GM18858 (cell line): Measurements from ENCODE around the gene MSTN.
"Not testable (repeated sequence)": the region's sequence is repeated elsewhere in the genome, so short reads cannot be mapped to it uniquely, and the experiment has no call there.

Experiments
- ATAC-seq: cut with Tn5 transposase; IDR thresholded peaks from one replicate; pipeline ENCODE4 v1.9.1; 2021; ENCODE audit not compliant: unreplicated experiment

Gene MSTN

DNA sequence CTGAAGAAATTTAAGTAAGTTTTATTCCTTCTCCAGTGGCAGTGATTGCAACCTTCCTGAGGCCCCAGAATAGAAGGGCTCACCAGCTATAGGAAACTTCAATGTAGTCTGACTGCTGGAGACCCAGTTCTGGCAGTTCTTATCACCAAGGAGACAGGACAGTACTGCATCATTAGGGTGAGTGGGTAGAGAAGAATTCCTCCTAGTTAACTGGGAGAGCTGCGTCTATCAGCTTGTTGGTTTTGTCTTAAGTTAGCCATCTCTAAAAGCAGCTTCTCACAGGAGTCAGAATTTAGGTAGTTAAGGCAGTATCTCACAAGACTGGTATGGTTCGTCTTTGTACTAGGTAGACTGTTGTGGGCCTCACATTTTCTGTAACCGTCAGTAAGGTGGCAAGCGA, 3.3 kb upstream of the MSTN start:
- no peak for ATAC-seq

DNA sequence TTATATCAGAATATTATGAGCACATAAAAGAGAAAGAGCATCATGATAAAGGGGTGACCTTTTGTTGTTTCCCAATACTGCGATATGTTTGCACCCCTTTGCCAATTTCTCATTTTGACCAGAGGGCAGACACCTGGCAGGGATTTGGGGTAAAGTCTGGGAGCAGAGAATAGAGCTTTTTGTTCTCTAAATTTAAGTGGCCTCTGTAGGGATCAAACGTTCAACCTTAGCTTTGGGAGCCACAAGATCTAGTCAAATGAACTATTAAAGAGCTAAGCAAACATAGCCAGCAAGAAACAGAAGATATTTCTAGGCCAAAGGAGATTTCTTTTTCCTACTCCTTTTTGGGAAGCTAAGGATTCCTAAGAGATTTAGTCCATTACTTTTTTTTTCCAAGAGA, 1.1 kb upstream of the MSTN start:
- no peak for ATAC-seq

DNA sequence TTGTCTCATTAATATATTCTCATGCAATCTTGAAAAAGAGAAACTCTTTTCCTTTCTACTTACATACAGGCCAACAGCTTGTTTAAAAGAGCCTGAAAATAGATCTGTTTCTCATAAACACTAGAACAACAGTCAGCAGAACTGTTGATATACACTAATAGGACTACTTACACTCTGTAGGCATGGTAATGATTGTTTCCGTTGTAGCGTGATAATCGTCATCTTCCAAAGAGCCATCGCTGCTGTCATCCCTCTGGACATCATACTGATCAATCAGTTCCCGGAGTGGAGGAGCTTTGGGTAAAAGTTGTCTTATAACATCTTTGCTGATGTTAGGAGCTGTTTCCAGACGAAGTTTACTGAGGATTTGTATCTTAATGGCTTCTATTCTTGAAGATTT, 476 bp downstream of the MSTN start:
- ATAC-seq = no peak

DNA sequence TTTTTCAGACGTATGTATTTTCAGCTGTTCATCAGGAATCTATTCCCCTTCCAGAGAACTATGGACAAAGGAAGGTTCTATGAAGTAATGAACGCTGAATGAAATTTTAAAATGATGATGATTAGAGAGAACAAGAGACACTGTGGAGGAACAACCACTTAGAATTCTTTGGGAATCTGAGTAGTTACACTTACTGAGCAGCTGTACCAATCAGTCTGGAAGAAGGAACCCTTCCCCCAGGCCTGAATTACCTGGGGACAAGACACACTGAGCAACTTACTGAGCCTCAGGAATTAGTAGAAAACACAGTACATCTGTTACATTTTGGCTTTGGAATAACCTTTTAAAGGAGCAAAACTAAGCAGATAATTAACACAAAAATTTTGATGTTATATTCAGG, 1.9 kb downstream of the MSTN start:
- ATAC-seq = no peak

DNA sequence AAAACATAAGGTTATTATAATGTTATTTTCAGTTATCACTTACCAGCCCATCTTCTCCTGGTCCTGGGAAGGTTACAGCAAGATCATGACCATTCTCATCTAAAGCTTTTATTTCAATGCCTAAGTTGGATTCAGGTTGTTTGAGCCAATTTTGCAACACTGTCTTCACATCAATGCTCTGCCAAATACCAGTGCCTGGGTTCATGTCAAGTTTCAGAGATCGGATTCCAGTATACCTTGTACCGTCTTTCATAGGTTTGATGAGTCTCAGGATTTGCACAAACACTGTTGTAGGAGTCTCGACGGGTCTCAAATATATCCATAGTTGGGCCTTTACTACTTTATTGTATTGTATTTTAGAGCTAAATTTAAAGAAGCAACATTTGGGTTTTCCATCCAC, 2.5 kb downstream of the MSTN start:
- no peak for ATAC-seq

DNA sequence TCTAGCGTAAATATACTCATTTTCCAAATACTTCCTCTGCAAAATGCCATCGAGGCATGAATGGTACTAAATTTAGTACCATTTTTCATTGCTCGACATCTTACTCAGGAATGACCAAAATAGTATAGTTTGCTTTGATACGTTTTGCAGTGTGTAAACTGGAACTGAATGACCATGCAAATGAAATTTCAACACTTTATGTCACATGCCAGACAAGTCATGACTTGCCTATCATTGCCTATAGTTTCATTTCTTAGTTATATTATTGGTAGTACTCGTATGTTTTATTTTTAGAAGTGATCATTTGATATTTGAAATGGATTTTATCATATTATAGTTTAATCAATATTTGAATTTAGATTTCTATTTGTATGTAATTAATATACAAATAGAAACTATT, 9.1 kb downstream of the MSTN start:
- ATAC-seq = no peak

DNA sequence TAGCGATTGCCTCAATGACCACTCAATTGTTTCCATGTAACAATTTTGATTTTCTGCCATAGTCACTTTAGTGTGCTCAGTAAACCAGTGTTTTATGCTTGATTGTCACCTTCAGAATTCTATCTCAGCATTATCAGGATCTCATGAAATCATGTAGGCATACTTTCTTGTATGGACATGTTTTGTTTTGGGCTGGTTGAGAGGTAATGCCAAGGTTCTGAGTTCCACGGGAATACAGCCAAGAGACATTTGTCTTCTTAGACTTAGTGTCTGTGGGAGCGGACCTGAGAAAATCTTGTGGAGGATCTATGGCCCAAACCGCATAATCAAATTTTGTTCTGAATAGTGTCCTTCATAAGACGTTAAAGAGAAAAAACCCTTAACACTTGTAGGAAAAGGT, 10.2 kb downstream of the MSTN start:
- ATAC-seq = no peak

DNA sequence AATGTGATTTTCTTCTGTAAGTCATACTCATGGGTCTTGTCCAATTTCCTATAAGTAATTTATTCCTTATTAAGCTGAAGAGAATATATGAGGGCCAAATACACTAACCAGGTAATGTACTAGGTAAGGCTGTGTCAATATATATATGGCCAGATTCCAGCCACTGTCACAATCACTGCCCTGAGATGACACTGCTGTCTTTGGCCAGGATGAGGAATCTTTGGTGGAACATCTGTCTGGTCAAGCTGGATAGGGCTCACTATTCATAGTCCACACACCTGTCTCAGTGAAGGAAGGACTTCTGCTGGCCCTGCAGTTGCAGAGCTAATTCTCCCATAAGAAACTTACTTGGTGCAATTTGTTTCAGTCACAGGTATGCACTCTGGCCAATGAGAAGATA, 11.3 kb downstream of the MSTN start:
- ATAC-seq = no peak

DNA sequence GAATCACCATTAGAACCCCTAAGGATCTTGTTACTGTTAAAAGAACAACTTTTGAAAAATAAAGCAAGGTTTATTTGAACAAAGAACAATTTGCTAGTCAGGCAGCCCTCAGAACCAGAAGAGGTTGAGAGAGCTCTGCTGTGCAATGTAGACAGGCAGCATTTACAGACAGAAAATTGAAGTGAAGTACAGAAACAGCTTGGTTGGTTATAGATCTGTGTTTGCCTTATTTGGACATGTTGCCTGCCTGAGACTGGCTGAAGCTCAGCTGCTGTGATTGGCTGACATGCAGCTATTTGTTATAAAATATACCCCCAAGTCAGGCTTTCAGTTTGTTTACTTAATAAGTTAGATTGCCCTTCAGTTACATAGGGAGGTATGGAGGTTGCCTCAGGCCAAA, 12.5 kb downstream of the MSTN start:
- ATAC-seq = no peak

DNA sequence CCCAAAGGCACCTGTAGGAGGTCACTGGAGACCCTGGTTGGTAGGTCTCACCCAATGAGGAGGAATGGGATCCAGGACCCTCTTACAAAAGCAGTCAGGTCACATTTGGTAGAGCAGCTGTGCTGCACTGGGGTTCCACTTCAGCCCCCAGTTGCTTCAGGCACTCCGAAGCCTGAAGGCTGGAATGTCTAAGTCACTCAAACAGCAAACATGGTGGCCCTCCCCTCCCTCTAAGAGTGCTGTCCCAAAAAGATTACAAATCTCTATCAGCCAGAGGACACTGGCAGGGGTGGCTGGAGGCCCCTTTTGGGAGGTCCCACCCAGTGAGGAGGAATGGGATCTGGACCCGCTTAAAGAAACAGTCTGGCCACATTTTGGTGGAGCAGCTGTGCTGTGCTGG, 17.7 kb downstream of the MSTN start:
- ATAC-seq = no peak

DNA sequence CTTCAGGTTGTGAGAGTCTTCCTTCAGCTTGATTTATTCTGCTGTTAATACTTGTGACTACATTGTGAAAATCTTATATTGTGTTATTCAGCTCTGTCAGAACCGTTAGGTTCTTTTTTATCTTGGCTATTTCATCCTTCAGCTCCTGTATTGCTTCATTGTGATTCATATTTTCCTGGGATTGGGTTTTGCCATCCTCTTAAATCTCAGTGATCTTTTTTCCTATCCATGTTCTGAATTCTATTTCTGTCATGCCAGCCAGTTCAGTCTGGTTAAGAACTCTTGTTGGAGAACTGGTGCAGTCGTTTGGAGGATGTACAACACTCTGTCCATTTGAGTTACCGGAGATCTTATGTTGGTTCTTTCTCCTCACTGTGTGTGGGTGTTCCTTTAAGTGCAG, 19.1 kb downstream of the MSTN start:
- ATAC-seq = no peak

DNA sequence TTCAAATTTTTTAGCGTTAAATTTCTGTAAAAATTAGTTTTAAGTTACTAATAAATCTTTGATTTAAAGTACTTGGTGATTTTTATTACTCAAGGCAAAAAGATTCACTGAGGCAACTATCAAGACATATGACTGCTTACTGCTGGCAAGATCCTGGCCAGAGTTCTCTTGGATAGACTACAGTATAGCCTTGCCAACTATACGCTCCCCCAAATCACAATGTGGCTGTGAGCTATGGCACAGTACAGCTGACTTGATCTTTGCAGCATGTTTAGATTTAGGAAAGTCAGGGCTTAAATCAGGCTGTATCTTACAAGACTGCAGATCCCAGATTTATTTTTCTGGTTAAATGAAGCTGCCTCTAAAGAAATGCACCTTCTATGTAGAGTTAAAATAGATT, 26.5 kb downstream of the MSTN start:
- no peak for ATAC-seq

DNA sequence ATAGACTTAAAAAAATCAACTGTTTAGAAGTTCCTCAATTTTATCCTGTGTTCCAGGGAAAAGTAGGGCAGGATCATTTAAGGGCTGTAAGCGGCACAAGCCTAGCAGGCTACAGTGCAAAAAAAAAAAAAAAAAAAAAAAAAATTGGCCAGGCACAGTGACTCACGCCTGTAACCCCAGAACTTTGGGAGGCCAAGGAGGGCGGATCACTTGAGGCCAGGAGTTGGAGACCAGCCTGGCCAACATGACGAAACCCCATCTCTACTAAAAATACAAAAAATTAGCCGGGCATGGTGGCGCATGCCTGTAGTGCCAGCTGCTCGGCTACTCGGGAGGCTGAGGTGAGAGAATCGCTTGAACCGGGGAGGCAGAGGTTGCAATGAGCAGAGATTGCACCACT, 28.1 kb downstream of the MSTN start:
- not testable (repeated sequence) for ATAC-seq

DNA sequence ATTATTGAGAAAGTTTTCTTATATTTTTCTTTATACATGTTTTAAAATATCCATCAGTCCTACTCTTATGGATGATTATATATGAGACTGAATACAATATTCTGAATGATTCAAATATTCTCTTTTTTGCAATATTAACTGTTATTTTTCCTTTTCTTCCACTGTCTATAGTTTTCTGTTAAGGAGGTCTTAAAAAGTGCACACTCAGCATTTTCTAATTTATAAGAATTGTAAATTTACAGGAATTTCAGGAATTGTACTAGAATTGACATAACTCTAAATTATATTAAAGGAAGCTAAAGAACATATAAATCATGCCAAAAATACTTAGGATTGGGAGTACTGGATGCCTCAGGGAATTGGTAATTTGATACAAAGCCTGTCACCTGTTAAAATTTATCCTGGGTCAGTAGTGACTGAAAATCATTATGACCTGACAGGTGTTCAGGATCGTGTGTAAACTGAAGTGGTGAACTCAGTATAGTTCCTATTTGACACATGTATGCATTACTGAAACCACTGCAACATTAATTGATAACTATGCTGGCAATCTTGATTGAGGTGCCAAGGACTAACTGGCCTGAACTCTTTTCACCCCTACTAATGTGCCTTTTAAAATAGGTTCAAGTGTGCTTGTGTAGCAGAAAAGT, 30.4 kb downstream of the MSTN start:
- no peak for ATAC-seq

DNA sequence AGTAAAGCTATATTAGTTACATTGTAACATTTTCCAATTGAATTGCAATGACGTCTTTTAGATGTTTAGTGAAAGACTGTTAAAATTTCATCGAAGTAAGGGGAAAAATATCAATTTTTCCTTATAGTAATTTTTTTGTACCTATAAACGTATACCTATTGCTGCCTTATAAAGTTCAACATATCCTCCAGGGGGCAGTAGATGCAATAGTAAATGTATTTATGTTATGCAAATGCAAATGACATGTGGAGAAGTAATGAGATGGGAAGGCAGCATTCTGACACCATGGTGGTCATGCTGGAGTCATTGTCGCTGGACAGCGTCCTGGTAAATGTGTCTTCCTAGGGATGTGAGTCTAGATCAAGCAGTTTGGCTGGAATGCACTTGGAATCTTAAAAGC, 38.7 kb downstream of the MSTN start:
- no peak for ATAC-seq

DNA sequence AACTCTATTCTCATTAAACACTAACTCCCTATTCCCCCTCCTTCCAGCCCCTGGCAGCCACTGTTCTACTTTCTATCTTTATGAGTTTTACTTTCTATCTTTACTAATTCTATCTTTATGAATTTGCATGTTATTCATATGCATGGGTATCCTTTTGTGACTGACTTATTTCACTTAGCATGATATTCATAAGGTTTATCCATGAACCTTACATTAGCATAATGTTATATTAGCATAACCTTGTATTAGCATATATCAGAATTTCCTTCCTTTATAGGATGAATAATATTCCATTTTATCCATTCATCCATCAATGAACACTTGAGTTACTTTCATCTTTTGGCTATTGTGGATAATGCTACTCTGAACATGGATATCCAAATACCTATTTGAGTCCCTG, 41.8 kb downstream of the MSTN start:
- no peak for ATAC-seq

DNA sequence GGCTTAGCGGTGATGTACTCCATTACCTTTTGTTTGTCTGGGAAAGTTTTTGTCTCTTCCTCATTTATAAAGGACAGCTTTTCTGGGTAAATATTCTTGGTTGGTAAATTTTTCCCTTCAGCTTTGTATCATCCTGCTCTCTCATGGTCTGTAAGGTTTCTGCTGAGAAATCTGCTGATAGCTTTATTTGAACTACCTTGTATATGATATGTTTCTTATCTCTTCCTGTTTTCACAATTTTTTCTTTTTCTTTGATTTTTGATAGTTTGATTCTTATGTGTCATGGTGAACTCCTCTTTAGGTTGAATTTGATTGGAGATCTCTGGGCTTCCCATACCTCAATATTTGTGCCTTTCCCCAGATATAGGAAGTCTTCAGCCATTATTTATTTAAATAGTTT, 44.7 kb downstream of the MSTN start:
- no peak for ATAC-seq

DNA sequence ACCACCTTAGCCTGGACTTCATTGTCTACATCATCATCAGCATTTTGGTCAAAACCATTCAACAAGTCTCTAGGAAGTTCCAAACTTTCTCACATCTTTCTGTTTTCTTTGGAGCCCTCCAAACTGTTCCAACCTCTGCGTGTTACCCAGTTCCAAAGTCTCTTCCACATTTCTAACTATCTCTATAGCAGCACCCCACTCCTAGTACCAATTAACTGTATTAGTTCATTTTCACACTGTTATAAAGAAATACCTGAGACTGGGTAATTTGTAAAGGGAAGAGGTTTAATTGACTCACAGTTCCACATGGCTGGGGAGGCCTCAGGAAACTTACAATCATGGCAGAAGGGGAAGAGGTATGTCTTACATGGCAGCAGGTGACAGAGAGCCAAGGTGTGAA, 46.6 kb downstream of the MSTN start:
- ATAC-seq = not testable (repeated sequence)
